Tibial nerve (tissue), 4 donors: ENCODE measurements around the gene UQCR11.

Experiments used
- CTCF ChIP-seq, 5 experiments: fragments of 200-600 bp in 3 of 5; fragments of 450-650 bp in 2 of 5; sonication (generic) in 3 of 5; IDR thresholded peaks; one replicate each; pipeline ENCODE4 v1.5.1; 2016 to 2019; ENCODE audit warnings: antibody characterized with exemption in 5 of 5, mild to moderate bottlenecking in 3 of 5, moderate library complexity in 2 of 5
- EP300 ChIP-seq, 2 donors: sonication (generic); formaldehyde crosslinking; IDR thresholded peaks; one replicate each; pipeline ENCODE4 v1.6.1; 2017; ENCODE audit warnings: antibody characterized with exemption in 2 of 2, mild to moderate bottlenecking in 1 of 2
- POLR2A ChIP-seq, 2 donors: fragments of 450-650 bp; IDR thresholded peaks; one replicate each; pipeline ENCODE4 v1.6.1; 2017; ENCODE audit warnings: antibody characterized with exemption in 2 of 2, mild to moderate bottlenecking in 2 of 2, moderate library complexity in 2 of 2

DNA sequence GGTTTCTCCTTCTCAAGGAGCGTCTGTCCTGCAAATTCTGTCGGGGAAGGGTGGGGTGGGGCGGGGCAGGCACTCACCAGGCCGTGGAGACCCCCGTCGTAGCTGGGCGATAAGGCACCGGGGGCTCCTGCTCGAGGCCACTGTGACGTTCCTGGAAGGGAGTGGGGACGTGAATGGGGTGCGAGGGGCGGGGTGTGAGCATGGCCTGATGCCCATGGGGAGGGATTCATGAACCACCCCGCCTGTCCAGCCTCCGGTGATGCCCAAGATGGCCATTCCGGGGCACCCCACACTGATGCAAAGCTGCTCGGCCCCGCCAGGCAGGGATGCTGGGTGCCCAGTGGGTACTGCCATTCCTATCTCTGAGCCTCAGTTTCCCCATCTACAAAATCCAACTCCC lies 14.4 kb upstream of the UQCR11 start:
- no peak for TF ChIP-seq CTCF (IDR thresholded peaks at IDR 0.05)
- TF ChIP-seq EP300 (IDR thresholded peaks at IDR 0.05) = no peak
- no peak for TF ChIP-seq POLR2A (IDR thresholded peaks at IDR 0.05)
